Common myeloid progenitor, CD34-positive (primary cell): ENCODE results near the gene KCNC1.

Source experiments
- CTCF ChIA-PET: fragments of 350-600 bp; sonication (Branson Sonifier 250); formaldehyde crosslinking; loops from one replicate; lab custom pipeline; 2021; ENCODE audit warnings: antibody characterized with exemption; lab: Charles Lee
- POLR2A ChIA-PET: fragments of 350-600 bp; sonication (Branson Sonifier 250); formaldehyde crosslinking; loops from one replicate; lab custom pipeline; 2021; ENCODE audit warnings: antibody characterized with exemption; lab: Charles Lee
- DNase-seq, 3 donors: peaks; one replicate each; pipeline versions ENCODE4 v3.0.0 to v3.0.0-alpha.2; 2013
- H3K27ac ChIP-seq, 2 experiments: 1 replicate in 1 of 2; 2 replicates in 1 of 2; pipeline ENCODE4 v1.7.0; 2013; ENCODE audit warnings: inconsistent platforms in 2 of 2, low read length in 2 of 2, mild to moderate bottlenecking in 2 of 2, low read depth in 1 of 2, moderate library complexity in 1 of 2; ENCODE audit not compliant: severe bottlenecking in 2 of 2, insufficient read depth in 1 of 2, poor library complexity in 1 of 2
- H3K27me3 ChIP-seq, 5 experiments: replicated peaks in 2 of 5; 1 replicate in 3 of 5; 2 replicates in 2 of 5; pipeline versions ENCODE4 v1.6.1 to v1.7.0; 2013; ENCODE audit warnings: low read length in 4 of 5, mild to moderate bottlenecking in 2 of 5, moderate library complexity in 2 of 5, inconsistent platforms in 1 of 5; ENCODE audit not compliant: insufficient read depth in 5 of 5, control insufficient read depth in 4 of 5
- H3K36me3 ChIP-seq, 4 experiments: 1 replicate in 2 of 4; 2 replicates in 2 of 4; pipeline versions ENCODE4 v1.6.1 to v1.7.0; 2013; ENCODE audit warnings: low read length in 3 of 4, control low read depth in 1 of 4, mild to moderate bottlenecking in 1 of 4; ENCODE audit not compliant: control insufficient read depth in 4 of 4, insufficient read depth in 4 of 4
- H3K4me1 ChIP-seq, 4 experiments: 1 replicate in 3 of 4; 2 replicates in 1 of 4; pipeline versions ENCODE4 v1.6.1 to v1.7.1; 2013; ENCODE audit warnings: low read length in 3 of 4, mild to moderate bottlenecking in 3 of 4, control low read depth in 1 of 4, inconsistent platforms in 1 of 4, moderate library complexity in 1 of 4; ENCODE audit not compliant: control insufficient read depth in 4 of 4, insufficient read depth in 4 of 4; ENCODE audit errors: control extremely low read depth in 1 of 4
- H3K4me3 ChIP-seq, 7 experiments: 1 replicate in 4 of 7; 2 replicates in 3 of 7; pipeline versions ENCODE4 v1.5.1 to v1.7.0; 2013; ENCODE audit warnings: mild to moderate bottlenecking in 7 of 7, low read length in 6 of 7, moderate library complexity in 6 of 7, inconsistent platforms in 2 of 7, low read depth in 2 of 7, control low read depth in 1 of 7; ENCODE audit not compliant: insufficient read depth in 4 of 7, control insufficient read depth in 1 of 7; ENCODE audit errors: extremely low read depth in 1 of 7
- H3K9me3 ChIP-seq, 5 experiments: 1 replicate in 4 of 5; 2 replicates in 1 of 5; pipeline versions ENCODE4 v1.6.1 to v1.7.1; 2013; ENCODE audit warnings: low read length in 4 of 5, mild to moderate bottlenecking in 2 of 5, inconsistent platforms in 1 of 5, low read depth in 1 of 5, moderate library complexity in 1 of 5; ENCODE audit not compliant: control insufficient read depth in 4 of 5, insufficient read depth in 2 of 5; ENCODE audit errors: control extremely low read depth in 1 of 5
- WGBS: methylation state at CpG from one replicate; pipeline ENCODE4 v1.1.5; 2013; ENCODE audit not compliant: insufficient coverage; 5-methylcytosine and 5-hydroxymethylcytosine counted together

KCNC1 gene

GRCh38 chr11:17714870-17715269, 19.7 kb upstream of the KCNC1 start:
- no peak for DNase-seq
- ChIA-PET POLR2A (no interaction called here), CTCF (no interaction called here)
- Histone ChIP-seq H3K4me3 (no peak overlapping the region), H3K27me3 (peaks cover 4 to 100% (median 44%) of the 10 kb centered on the region in 5 experiments), H3K36me3 (no peaks in the 10 kb centered on the region), H3K4me1 (peaks cover 0 to 3% (median under 1%) of the 10 kb centered on the region in 4 experiments), H3K9me3 (no peaks in the 10 kb centered on the region), H3K27ac (no peak overlapping the region)
- 78% methylated on average over 3 of the region's 4 CpGs for WGBS

GRCh38 chr11:17716807-17717206, 17.8 kb upstream of the KCNC1 start:
- ChIA-PET CTCF (no interaction called here), POLR2A (no interaction called here)
- DNase-seq, result no peak
- no peak overlapping the region for H3K27ac ChIP-seq
- H3K4me1 ChIP-seq, result peaks cover 0 to 18% (median 7%) of the 10 kb centered on the region in 4 experiments
- no peaks in the 10 kb centered on the region for H3K36me3 ChIP-seq
- WGBS, result 75% methylated on average over 2 of the region's 2 CpGs
- no peaks in the 10 kb centered on the region for H3K9me3 ChIP-seq
- no peak overlapping the region for H3K4me3 ChIP-seq
- peaks cover under 1 to 100% (median 43%) of the 10 kb centered on the region in 5 experiments for H3K27me3 ChIP-seq

GRCh38 chr11:17718015-17718414, 16.6 kb upstream of the KCNC1 start:
- Histone ChIP-seq H3K4me3 (no peak overlapping the region), H3K36me3 (no peaks in the 10 kb centered on the region), H3K4me1 (peaks cover 0 to 18% (median 7%) of the 10 kb centered on the region in 4 experiments), H3K9me3 (no peaks in the 10 kb centered on the region), H3K27me3 (peaks cover 12 to 100% (median 51%) of the 10 kb centered on the region in 5 experiments), H3K27ac (no peak overlapping the region)
- DNase-seq, result no peak
- ChIA-PET POLR2A (no interaction called here), CTCF (interaction anchor here (1.0 to 1.5 kb wide), 2 partner anchors 12 to 261 kb away, joined by 3 to 4 read pairs; no protein-coding TSS in a partner anchor)
- WGBS, result 51% methylated on average over 7 of the region's 7 CpGs

GRCh38 chr11:17718510-17718962, 16.0 kb upstream of the KCNC1 start:
- no peaks in the 10 kb centered on the region for H3K9me3 ChIP-seq
- ChIA-PET CTCF (interaction anchor here (1.0 to 1.5 kb wide), 2 partner anchors 11 to 261 kb away, joined by 3 to 4 read pairs; no protein-coding TSS in a partner anchor), POLR2A (no interaction called here)
- peaks cover 0 to 18% (median 7%) of the 10 kb centered on the region in 4 experiments for H3K4me1 ChIP-seq
- H3K4me3 ChIP-seq, result no peak overlapping the region
- DNase-seq, result no peak
- H3K27ac ChIP-seq, result no peak overlapping the region
- 15% methylated on average over 15 of the region's 16 CpGs for WGBS
- H3K36me3 ChIP-seq, result no peaks in the 10 kb centered on the region
- peaks cover 12 to 100% (median 52%) of the 10 kb centered on the region in 5 experiments for H3K27me3 ChIP-seq

GRCh38 chr11:17719028-17719937, 15.3 kb upstream of the KCNC1 start, which contains the start of gene MYOD1:
Gene MYOD1, plus strand, starts transcription at chr11:17719571. Its CDS starts 212 bp downstream, at chr11:17719783.
- CTCF ChIA-PET, result interaction anchor here (1.0 to 1.5 kb wide), 2 partner anchors 10 to 260 kb away, joined by 3 to 4 read pairs; no protein-coding TSS in a partner anchor
- Histone ChIP-seq H3K27ac (no peak within 1 kb of the TSS), H3K4me1 (peaks cover 0 to 18% (median 7%) of the 10 kb centered on the region in 4 experiments), H3K9me3 (no peaks in the 10 kb centered on the region), H3K27me3 (peaks cover 12 to 100% (median 49%) of the 10 kb centered on the region in 5 experiments), H3K4me3 (peak within 1 kb of the TSS in 1 of 7 experiments; percentile 19), H3K36me3 (no peaks in the 10 kb centered on the region)
- POLR2A ChIA-PET, result no interaction called here
- peak in 2 of 3 donors; percentile 27 to 28 for DNase-seq
- 4% methylated on average over 49 of the region's 68 CpGs for WGBS

GRCh38 chr11:17719938-17720795, 14.4 kb upstream of the KCNC1 start:
- Histone ChIP-seq H3K36me3 (no peaks in the 10 kb centered on the region), H3K4me1 (peaks cover 0 to 18% (median 7%) of the 10 kb centered on the region in 4 experiments), H3K4me3 (peak overlapping the region in 1 of 7 experiments; percentile 19), H3K27ac (no peak overlapping the region), H3K9me3 (no peaks in the 10 kb centered on the region), H3K27me3 (peaks cover 12 to 99% (median 49%) of the 10 kb centered on the region in 5 experiments)
- ChIA-PET POLR2A (no interaction called here), CTCF (interaction anchor here (1.0 to 1.6 kb wide), 2 partner anchors 11 to 14 kb away, joined by 3 to 5 read pairs; partner anchors contain the start of gene KCNC1)
- peak in 2 of 3 donors; percentile 48 to 54 for DNase-seq
- 5% methylated on average over 77 of the region's 85 CpGs for WGBS
